GM12864 (cell line): ENCODE results near the gene BCAP29.
A peak's percentile ranks its signal among the peaks of the same experiment; 100 is the strongest.
"Not testable (repeated sequence)": the region's sequence is repeated elsewhere in the genome, so short reads cannot be mapped to it uniquely, and the experiment has no call there.

ENCODE experiments used
- DNase-seq: peaks from one replicate; pipeline ENCODE4 v3.0.0-alpha.2; 2011; ENCODE audit warnings: low read depth
- H3K4me3 ChIP-seq: 2 replicates; pipeline ENCODE4 v1.5.1; 2011; ENCODE audit warnings: mild to moderate bottlenecking, low read depth, low read length, control low read depth
- CTCF ChIP-seq: IDR thresholded peaks from 2 replicates; pipeline ENCODE4 v1.5.1; 2011; ENCODE audit warnings: low read depth, mild to moderate bottlenecking, moderate library complexity, low read length, control low read depth, inconsistent platforms; ENCODE audit errors: missing control alignments

BCAP29 gene

GRCh38 chr7:107579885-107580715, at the start of gene BCAP29:
Gene BCAP29 (plus strand): TSS chr7:107580246. CDS start chr7:107580773, 527 bp downstream.
- DNase-seq, result no peak
- no peak for TF ChIP-seq CTCF
- peak within 1 kb of the TSS; percentile 97 for H3K4me3 ChIP-seq

- no peak for TF ChIP-seq CTCF
- DNase-seq, result no peak
- H3K4me3 ChIP-seq, result no peak overlapping the region
These were observed 49.3 kb upstream of the BCAP29 start for GRCh38 chr7:107530751-107531150.

GRCh38 chr7:107534139-107534538, 45.9 kb upstream of the BCAP29 start:
- TF ChIP-seq CTCF, result no peak
- no peak overlapping the region for H3K4me3 ChIP-seq
- DNase-seq, result no peak

- not testable (repeated sequence) for DNase-seq, H3K4me3 ChIP-seq
These were observed 42.8 kb upstream of the BCAP29 start for GRCh38 chr7:107537228-107537627.

- no peak for DNase-seq
- no peak overlapping the region for H3K4me3 ChIP-seq
- no peak for TF ChIP-seq CTCF
These were observed 42.0 kb upstream of the BCAP29 start for GRCh38 chr7:107538001-107538400.

- no peak for DNase-seq
- TF ChIP-seq CTCF, result no peak
- no peak overlapping the region for H3K4me3 ChIP-seq
These were observed 36.6 kb upstream of the BCAP29 start for GRCh38 chr7:107543338-107543993.

GRCh38 chr7:107544848-107545591, 35.0 kb upstream of the BCAP29 start:
- DNase-seq, result no peak
- H3K4me3 ChIP-seq, result no peak overlapping the region
- TF ChIP-seq CTCF, result no peak
